Measurements from ENCODE around the gene SCGB2B2.

GRCh38 chr19:34722353-34722752 is 45.4 kb upstream of the SCGB2B2 start:
- no peak for TF ChIP-seq EZH2 (IDR thresholded peaks at IDR 0.05; ENCODE audit: insufficient read depth, poor library complexity, severe bottlenecking)
- TF ChIP-seq EZH2phosphoT487 (IDR thresholded peaks at IDR 0.05; ENCODE audit: insufficient read depth, low read depth), result no peak
